H1 (cell line): ENCODE data around the gene CX3CL1. TPM values are rescaled to one million over a fixed set of nuclear protein-coding genes. Genes with fewer than 3 reads are reported as not detected.

Experiments used
- ASH2L ChIP-seq: fragments of 200-600, 300-600 bp; sonication (generic); IDR thresholded peaks from one replicate; pipeline ENCODE4 v1.7.1; 2017; ENCODE audit warnings: low read length
- POLR2A ChIP-seq, 2 experiments: IDR thresholded peaks; 1 replicate in 1 of 2; 2 replicates in 1 of 2; pipeline ENCODE4 v1.6.1; 2011; ENCODE audit warnings: low read depth in 2 of 2, low read length in 2 of 2, mild to moderate bottlenecking in 2 of 2; ENCODE audit errors: control extremely low read depth in 1 of 2
- RAD21 ChIP-seq, 2 experiments: IDR thresholded peaks in 1 of 2; conservative IDR thresholded peaks in 1 of 2; 2 replicates each; pipeline ENCODE4 v1.6.1; 2011; ENCODE audit warnings: low read depth in 2 of 2, low read length in 2 of 2, improper control_type of control experiment in 1 of 2, inconsistent platforms in 1 of 2, mild to moderate bottlenecking in 1 of 2, moderate library complexity in 1 of 2
- SIX5 ChIP-seq: IDR thresholded peaks from 2 replicates; pipeline ENCODE4 v1.6.1; 2011; ENCODE audit warnings: mild to moderate bottlenecking, low read depth, low read length
- TAF1 ChIP-seq: IDR thresholded peaks from 2 replicates; pipeline ENCODE4 v1.6.1; 2011; ENCODE audit warnings: mild to moderate bottlenecking, low read depth, low read length
- polyA plus RNA-seq, 7 experiments: library from polyadenylated mRNA; depleted of rRNA in 3 of 7; stranded (reverse) in 5 of 7; unstranded in 2 of 7; fragments of >200 nt in 5 of 7; fragments of 200-250 nt in 2 of 7; gene quantifications; 1 replicate in 5 of 7; 2 replicates in 1 of 7; 4 replicates in 1 of 7; pipeline versions ENCODE4 v1.2.1 to v1.2.3, GENCODE V29; 2011 to 2013; ENCODE audit warnings: missing spikeins in 2 of 7, mixed read lengths in 2 of 7
- total RNA-seq: library from RNA; stranded (reverse); fragmentation: NEBNext Ultra II Directional; extraction: Animal tissue kit (Norgen Biotek cat#: 25700); gene quantifications from 2 replicates; pipeline ENCODE4 v1.2.1, GENCODE V29; 2021

CX3CL1 gene
- total and polyA plus RNA-seq, 2 of the 8 experiments (the other 6 are each of a cell fraction or from before 2014, with no cell fraction given): 1.4 to 3.0 TPM

DNA sequence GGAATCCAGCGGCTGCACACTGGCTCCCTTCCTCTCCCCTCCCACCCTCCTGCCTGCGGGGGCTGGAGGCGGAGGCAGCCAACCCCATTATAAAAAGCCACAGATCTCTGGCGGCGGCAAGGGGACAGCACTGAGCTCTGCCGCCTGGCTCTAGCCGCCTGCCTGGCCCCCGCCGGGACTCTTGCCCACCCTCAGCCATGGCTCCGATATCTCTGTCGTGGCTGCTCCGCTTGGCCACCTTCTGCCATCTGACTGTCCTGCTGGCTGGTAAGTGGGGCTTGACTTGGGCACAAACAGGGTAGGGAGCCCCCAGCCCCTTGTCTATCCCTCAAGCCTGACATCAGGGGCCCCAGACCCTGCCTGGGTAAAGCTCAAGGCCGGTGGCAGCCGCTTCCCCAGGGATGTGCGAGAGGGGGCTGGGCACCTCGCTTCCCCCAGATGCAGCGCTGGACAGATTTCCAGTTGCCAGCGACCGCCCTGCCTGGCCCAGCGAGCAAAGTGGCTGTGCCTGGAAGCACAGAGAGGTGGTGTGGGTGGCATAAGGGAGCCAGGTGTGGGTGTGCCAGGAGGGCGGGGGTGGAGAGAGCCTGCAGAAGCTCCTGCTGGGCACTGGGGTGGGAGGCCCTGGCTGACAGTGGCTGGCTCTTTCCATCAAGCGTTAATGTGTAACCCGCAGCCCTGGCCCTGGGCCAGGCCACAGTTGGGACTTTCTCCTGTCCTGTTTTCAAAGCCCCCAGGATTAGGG, at the start of gene CX3CL1 (continued):
- TF ChIP-seq RAD21 (IDR thresholded peaks at IDR 0.05 in 1 of 2, conservative IDR thresholded peaks at IDR 0.05 in 1 of 2; ENCODE audit: low read depth in 2 of 2, low read length in 2 of 2) (peak in 1 of 2 experiments; percentile 22; a peak in 1 of 4 replicates), TAF1 (peak; percentile 46; the same call in 1 of the 2 replicates), ASH2L (peak; percentile 65), POLR2A (IDR thresholded peaks at IDR 0.05; ENCODE audit: control extremely low read depth in 1 of 2, low read depth in 2 of 2, low read length in 2 of 2) (peak in 1 of 2 experiments; percentile 42; a peak in 1 of 3 replicates), SIX5 (no peak)
- TF ChIP-seq, all 59 proteins: peak for 8
